Skeletal muscle satellite cell (primary cell): ENCODE data around the gene KLHL5.
A peak's percentile ranks its signal among the peaks of the same experiment; 100 is the strongest.
"Not testable (repeated sequence)": the region's sequence is repeated elsewhere in the genome, so short reads cannot be mapped to it uniquely, and the experiment has no call there.

Source experiments
- H3K27me3 ChIP-seq: 2 replicates; pipeline ENCODE4 v1.7.0; 2013; ENCODE audit warnings: low read length; ENCODE audit not compliant: control insufficient read depth, insufficient read depth
- H3K36me3 ChIP-seq: 2 replicates; pipeline ENCODE4 v1.7.0; 2013; ENCODE audit warnings: mild to moderate bottlenecking, control low read depth, low read length; ENCODE audit not compliant: insufficient read depth
- H3K4me1 ChIP-seq: 2 replicates; pipeline ENCODE4 v1.7.0; 2013; ENCODE audit warnings: low read length; ENCODE audit not compliant: control insufficient read depth, insufficient read depth
- H3K4me2 ChIP-seq: 2 replicates; pipeline ENCODE4 v1.7.0; 2013; ENCODE audit warnings: mild to moderate bottlenecking, low read length
- H3K4me3 ChIP-seq: 2 replicates; pipeline ENCODE4 v1.7.0; 2013; ENCODE audit warnings: low read length
- H3K9ac ChIP-seq: 2 replicates; pipeline ENCODE4 v1.7.0; 2013; ENCODE audit warnings: mild to moderate bottlenecking, low read depth, low read length, moderate library complexity
- H3K9me3 ChIP-seq: replicated peaks from 2 replicates; pipeline ENCODE4 v1.7.0; 2013; ENCODE audit warnings: mild to moderate bottlenecking, control low read depth, low read length

Gene KLHL5

DNA sequence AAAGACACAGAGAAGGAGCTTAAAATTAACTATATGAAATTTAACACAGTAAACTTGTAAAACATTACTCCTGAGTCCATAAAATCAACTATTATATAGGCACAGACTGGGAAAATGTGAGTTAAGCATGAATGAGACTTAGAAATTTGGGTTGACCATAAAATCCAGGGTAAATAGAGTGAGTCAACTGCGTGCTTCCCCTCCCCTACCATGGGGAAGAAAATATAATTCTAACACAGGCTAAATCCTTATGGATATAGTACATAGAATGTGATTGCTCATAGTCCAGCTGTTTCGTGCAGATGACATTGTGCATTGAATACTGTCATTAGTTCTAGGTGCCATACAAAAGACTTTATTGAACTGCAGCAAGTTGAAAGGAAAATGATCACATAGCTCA, 42.2 kb downstream of the KLHL5 start:
- Histone ChIP-seq H3K4me3 (no peak overlapping the region), H3K36me3 (peaks cover 15% of the 10 kb centered on the region), H3K9me3 (no peaks in the 10 kb centered on the region), H3K4me2 (no peak overlapping the region), H3K27me3 (no peaks in the 10 kb centered on the region), H3K4me1 (no peaks in the 10 kb centered on the region), H3K9ac (no peak overlapping the region)

DNA sequence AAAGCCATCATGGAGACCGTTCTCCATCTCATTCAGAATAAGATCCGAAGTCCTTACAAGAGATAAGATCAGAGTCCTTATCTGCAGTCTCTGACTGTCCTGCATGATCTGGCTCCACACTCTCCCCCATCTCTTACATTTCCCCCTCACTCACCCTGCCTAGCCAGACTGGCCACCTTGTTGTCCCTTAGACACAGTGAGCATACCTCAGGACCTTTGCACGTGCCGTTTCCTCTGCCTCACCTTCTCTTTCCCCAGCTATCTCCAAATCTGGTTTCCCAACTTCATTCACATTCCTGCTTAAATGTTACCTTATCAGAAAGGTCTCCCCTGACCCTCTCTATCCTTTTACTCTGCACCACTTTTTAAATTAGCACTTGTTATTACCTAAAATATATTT, 44.0 kb downstream of the KLHL5 start:
- no peaks in the 10 kb centered on the region for H3K9me3 ChIP-seq

DNA sequence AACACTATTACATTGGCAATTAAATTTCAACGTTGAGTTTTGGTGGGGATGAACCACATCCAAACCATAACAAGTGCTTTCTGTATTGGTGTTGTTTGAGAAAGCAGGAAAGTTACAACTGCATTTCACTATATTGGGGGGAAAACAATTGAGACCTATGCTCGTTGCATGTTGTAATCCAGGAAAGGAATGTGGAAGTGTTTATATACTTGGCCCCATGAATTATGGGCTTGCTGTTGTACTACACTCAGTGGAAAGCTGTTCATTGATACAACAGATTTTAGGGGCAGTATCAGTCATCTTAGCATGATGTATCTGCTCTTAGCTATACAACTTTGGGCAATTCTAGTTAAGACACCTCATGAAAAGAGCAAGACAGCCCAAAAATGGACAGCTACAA, 52.4 kb downstream of the KLHL5 start:
- peaks cover 28% of the 10 kb centered on the region for H3K36me3 ChIP-seq
- H3K27me3 ChIP-seq = no peaks in the 10 kb centered on the region
- peaks cover 14% of the 10 kb centered on the region for H3K4me1 ChIP-seq
- no peak overlapping the region for H3K9ac ChIP-seq
- no peak overlapping the region for H3K4me3 ChIP-seq
- peak overlapping the region; percentile 55 for H3K4me2 ChIP-seq
- H3K9me3 ChIP-seq = no peaks in the 10 kb centered on the region

More for the DNA sequence above, 44.0 kb downstream of the KLHL5 start:
- Histone ChIP-seq H3K4me2 (no peak overlapping the region), H3K4me3 (no peak overlapping the region), H3K9ac (no peak overlapping the region), H3K4me1 (no peaks in the 10 kb centered on the region), H3K27me3 (no peaks in the 10 kb centered on the region), H3K36me3 (peaks cover 15% of the 10 kb centered on the region)

DNA sequence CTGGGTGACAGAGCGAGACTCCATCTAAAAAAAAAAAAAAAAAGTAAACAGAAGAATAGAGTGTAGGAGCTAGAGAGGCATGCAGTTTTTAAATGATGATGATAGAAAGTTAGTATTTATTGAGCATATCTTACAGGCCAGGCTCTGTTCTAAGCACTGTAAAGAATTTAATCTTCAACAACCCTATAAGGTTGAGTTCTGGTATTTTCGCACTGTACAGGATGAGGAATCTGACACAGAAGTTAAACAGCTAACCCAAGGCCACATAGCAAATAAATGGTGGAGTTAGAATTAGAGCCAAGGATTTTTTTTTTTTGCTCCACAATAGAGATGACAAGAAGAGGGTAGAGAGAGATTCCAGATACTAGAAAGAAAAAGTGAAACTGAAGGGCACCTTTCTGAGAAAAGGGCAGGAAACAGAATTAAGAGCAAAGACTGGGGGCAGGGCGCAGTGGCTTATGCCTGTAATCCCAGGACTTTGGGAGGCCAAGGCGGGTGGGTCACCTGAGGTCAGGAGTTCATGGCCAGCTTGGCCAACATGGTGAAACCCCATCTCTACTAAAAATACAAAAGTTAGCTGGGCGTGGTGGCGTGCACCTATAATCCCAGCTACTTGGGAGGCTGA, 56.1 kb downstream of the KLHL5 start:
- no peak overlapping the region for H3K9ac ChIP-seq
- no peak overlapping the region for H3K4me3 ChIP-seq
- peaks cover 14% of the 10 kb centered on the region for H3K4me1 ChIP-seq
- H3K9me3 ChIP-seq = no peaks in the 10 kb centered on the region
- H3K27me3 ChIP-seq = no peaks in the 10 kb centered on the region
- no peak overlapping the region for H3K4me2 ChIP-seq
- peaks cover 29% of the 10 kb centered on the region for H3K36me3 ChIP-seq

DNA sequence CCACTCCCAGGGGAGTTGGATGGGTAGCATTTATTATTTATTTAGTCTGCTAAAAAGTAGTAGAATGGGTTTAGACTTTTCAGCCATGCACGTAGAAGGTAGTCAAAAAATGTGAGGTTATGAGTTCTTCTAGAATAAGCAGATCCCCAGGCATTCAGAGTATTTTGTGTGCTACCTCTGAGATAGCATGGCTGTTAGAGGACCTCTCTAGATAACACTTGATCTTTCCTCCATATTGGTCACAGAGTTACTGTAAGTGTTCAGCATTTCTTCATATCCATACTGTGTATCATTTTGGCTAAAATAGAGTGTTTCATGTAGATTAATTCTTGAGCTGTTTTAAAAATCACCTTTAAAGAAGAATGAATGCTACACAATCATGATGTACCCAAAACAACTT, 58.4 kb downstream of the KLHL5 start:
- no peaks in the 10 kb centered on the region for H3K27me3 ChIP-seq
- H3K9me3 ChIP-seq = no peaks in the 10 kb centered on the region
- no peak overlapping the region for H3K4me2 ChIP-seq
- H3K9ac ChIP-seq = no peak overlapping the region
- H3K4me1 ChIP-seq = no peaks in the 10 kb centered on the region
- no peak overlapping the region for H3K4me3 ChIP-seq
- peaks cover 21% of the 10 kb centered on the region for H3K36me3 ChIP-seq

DNA sequence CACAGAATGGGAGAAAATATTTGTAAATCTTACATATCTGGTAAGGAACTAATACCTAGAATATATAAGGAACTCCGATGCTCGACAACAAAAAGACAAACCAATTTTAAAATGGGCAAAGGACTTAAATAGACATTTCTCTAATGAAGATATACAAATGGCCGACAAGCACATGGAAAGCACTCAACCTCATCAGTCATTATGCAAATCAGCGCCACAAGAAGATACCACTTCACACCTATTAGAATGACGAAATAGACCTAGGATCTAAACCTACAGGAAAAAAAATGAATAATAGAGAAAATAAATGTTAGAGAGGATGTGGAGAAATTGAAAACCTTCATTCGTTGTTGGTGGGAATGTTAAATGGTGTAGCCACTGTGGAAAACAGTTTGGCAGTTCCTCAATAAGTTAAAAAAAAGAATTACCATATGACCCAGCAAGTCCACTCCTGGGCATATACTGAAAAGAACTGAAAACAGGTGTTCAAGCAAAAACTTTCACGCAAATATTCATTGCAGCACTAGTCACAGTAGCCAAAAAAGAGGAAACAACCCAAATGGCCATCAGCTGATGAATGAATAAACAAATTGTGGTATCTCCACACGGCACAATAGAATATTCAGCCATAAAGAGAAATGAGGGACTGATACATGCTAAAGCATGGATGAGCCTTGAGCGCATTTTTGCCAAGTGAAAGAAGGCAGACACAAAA, 63.0 kb downstream of the KLHL5 start:
- Histone ChIP-seq H3K36me3 (peaks cover 9% of the 10 kb centered on the region), H3K9ac (no peak overlapping the region), H3K4me2 (no peak overlapping the region), H3K4me1 (no peaks in the 10 kb centered on the region), H3K4me3 (no peak overlapping the region), H3K27me3 (no peaks in the 10 kb centered on the region), H3K9me3 (no peaks in the 10 kb centered on the region)

DNA sequence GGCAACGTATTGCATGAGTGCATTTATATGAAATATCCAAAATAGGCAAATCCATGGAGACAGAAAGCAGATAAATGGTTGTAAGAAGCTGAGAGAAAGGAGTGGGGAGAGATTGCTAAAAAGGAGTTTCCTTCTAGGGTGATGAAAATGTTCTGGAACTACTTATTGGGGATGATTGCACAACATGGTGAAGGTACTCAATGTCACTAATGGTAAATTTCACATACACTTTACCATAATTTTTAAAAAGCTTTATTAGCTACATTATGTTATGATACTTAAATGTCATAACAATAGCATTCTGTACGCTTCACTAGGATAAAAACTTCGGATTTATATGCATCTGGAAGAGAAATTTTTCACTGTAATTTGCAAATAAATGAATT, 63.6 kb downstream of the KLHL5 start:
- H3K9ac ChIP-seq = no peak overlapping the region
- no peak overlapping the region for H3K4me3 ChIP-seq
- H3K4me2 ChIP-seq = no peak overlapping the region
- H3K27me3 ChIP-seq = no peaks in the 10 kb centered on the region
- H3K4me1 ChIP-seq = no peaks in the 10 kb centered on the region
- no peaks in the 10 kb centered on the region for H3K9me3 ChIP-seq
- H3K36me3 ChIP-seq = peaks cover 4% of the 10 kb centered on the region

DNA sequence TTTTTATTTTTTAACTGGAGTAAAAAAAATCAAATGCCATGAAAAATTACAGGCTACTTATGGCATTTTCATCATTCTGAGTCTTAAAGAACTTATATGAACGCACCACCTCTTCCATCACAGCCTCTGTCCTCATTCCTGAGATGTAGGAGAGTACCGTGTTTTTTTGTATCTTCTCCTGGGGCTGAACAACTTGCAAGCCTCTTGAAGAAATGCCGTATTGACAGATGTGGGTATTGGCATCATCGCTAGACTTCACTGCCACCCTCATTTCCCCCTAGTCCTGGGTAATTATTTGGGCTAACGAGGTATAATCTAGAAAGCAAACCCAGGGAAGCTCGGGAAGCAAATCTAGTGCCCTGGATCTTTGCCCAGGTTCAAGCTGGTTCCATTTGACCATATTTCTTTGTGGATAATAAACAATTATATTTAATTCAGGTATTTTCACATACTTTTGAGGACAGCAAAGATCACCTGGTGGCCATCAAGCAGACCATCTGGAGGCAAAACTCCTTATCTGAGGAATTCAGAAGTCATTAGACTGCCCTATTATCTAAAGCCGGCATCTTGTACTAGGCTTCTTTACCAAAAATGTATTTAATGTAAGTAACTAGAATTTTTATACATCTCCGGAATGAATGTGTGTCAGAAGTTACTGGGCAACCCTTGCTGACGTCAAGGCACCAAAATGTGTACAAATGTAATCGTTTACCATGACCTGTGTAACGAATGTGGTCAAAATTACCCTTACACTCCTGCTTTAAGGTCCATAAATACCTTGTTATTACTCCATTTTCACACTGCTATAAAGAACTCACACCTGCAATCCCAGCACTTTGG, 64.4 kb downstream of the KLHL5 start:
- H3K4me1 ChIP-seq = no peaks in the 10 kb centered on the region
- H3K4me2 ChIP-seq = no peak overlapping the region
- H3K36me3 ChIP-seq = peaks cover 4% of the 10 kb centered on the region
- H3K27me3 ChIP-seq = no peaks in the 10 kb centered on the region
- no peaks in the 10 kb centered on the region for H3K9me3 ChIP-seq
- no peak overlapping the region for H3K4me3 ChIP-seq
- no peak overlapping the region for H3K9ac ChIP-seq

DNA sequence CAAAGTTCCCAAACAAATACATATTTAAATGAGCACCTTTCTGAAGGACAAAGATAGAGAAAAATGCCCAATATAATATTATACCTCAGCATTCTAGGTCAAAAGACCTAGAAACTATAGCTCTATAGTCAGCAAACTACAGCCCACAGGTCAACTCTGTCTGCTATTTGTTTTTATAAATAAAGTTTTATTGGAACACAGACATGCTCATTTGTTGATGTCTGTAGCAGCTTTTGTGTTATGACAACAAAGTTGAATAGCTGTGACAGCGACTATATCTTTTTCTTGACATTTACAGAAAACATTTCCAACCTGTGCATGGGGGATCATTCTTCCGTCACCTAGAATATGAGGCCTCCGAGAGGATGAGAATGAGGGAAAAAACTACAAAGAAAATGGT, 71.6 kb downstream of the KLHL5 start:
- H3K4me1 ChIP-seq = peaks cover 6% of the 10 kb centered on the region
- no peaks in the 10 kb centered on the region for H3K27me3 ChIP-seq
- H3K9me3 ChIP-seq = no peaks in the 10 kb centered on the region
- H3K4me3 ChIP-seq = no peak overlapping the region
- H3K36me3 ChIP-seq = no peaks in the 10 kb centered on the region
- H3K9ac ChIP-seq = no peak overlapping the region
- H3K4me2 ChIP-seq = no peak overlapping the region

DNA sequence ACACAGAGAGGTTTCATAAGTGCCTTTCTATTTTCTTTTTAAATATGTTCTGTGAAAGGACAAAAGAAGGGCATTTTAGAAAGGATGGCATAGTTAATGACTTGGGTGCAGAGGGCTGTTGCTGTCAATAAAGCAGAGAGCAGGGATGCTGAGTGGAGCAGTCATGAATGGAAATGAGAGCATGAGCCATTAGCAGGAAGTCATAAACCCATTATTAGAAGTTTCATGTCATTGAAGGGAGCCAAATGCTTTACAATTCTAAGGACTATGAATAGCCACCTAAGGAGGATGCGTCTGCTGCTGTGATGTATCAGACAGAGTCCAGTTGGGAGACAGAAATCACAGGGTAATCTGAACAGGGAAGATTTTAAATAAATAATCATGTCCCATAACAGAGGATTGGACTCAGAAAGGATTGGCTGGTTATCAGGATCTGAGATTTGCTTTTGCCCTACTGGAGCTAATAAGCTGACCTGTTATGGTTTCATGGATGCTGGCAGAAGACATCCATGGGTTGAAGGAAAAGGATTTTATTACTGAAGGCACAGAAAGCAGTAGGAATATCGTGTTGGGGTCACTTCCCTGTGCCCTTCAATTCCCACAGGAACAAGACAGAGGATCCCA, 72.8 kb downstream of the KLHL5 start:
- Histone ChIP-seq H3K9me3 (no peaks in the 10 kb centered on the region), H3K4me3 (peak overlapping the region; percentile 17), H3K4me1 (peaks cover 6% of the 10 kb centered on the region), H3K36me3 (no peaks in the 10 kb centered on the region), H3K4me2 (peak overlapping the region; percentile 66), H3K27me3 (no peaks in the 10 kb centered on the region), H3K9ac (peak overlapping the region; percentile 2)

DNA sequence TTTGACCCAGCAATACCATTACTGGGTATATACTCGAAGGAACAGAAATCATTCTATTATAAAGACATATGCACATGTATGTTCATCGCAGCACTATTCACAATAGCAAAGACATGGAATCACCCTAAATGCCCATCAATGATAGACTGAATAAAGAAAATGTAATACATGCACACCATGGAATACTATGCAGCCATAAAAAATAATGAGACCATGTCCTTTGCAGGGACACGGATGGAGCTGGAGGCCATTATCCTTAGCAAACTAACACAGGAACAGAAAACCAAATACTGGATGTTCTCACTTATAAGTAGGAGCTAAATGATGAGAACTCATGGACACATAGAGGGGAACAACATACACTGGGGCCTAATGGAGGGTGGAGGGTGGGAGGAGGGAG, 76.2 kb downstream of the KLHL5 start:
- H3K27me3 ChIP-seq, H3K4me3 ChIP-seq, H3K4me2 ChIP-seq, H3K36me3 ChIP-seq, H3K9ac ChIP-seq, H3K9me3 ChIP-seq, H3K4me1 ChIP-seq: not testable (repeated sequence)
